Omental fat pad (tissue), 4 donors: ENCODE measurements around the gene YWHAE. TPM values are rescaled to one million over a fixed set of nuclear protein-coding genes. Genes with fewer than 3 reads are reported as not detected.
"Not testable (repeated sequence)": the region's sequence is repeated elsewhere in the genome, so short reads cannot be mapped to it uniquely, and the experiment has no call there.

Source experiments
- ATAC-seq: fragments of 150-250 bp; one replicate; pipeline ENCODE4 v1.9.1; 2016; ENCODE audit warnings: mild to moderate bottlenecking, moderate library complexity; ENCODE audit not compliant: low FRiP score
- DNase-seq: peaks from one replicate; pipeline ENCODE4 v3.0.0-alpha.2; 2019; ENCODE audit warnings: low spot score
- CTCF ChIP-seq, 3 donors: fragments of 450-650 bp; IDR thresholded peaks; one replicate each; pipeline ENCODE4 v1.5.1; 2016 to 2017; ENCODE audit warnings: antibody characterized with exemption in 3 of 3, mild to moderate bottlenecking in 3 of 3, moderate library complexity in 2 of 3
- total RNA-seq, 4 donors: library from RNA; depleted of rRNA; stranded (reverse); fragments of >200 nt; gene quantifications; one replicate each; pipeline ENCODE4 v1.1.0, GENCODE V29; 2016

YWHAE gene
- total RNA-seq, 4 donors from 2014 or later, result 489 to 684 (median 635) TPM

GRCh38 chr17:1412185-1413110 is 12.4 kb upstream of the YWHAE start:
- DNase-seq, result no peak
- no peak for TF ChIP-seq CTCF (IDR thresholded peaks at IDR 0.05)
- peak; percentile 57 for ATAC-seq

- ATAC-seq, result no peak
- TF ChIP-seq CTCF (IDR thresholded peaks at IDR 0.05), result no peak
- DNase-seq, result no peak
Observed at GRCh38 chr17:1402262-1402586, 2.2 kb upstream of the YWHAE start.

GRCh38 chr17:1398931-1399678 is 917 bp downstream of the YWHAE start:
- TF ChIP-seq CTCF (IDR thresholded peaks at IDR 0.05), result no peak
- no peak for DNase-seq
- ATAC-seq, result peak; percentile 37

- no peak for TF ChIP-seq CTCF (IDR thresholded peaks at IDR 0.05)
- ATAC-seq, result no peak
- no peak for DNase-seq
Observed at GRCh38 chr17:1398028-1398427, 2.0 kb downstream of the YWHAE start.

- not testable (repeated sequence) for ATAC-seq, DNase-seq
Observed at GRCh38 chr17:1395876-1396665, 4.0 kb downstream of the YWHAE start.

GRCh38 chr17:1391577-1391976 is 8.4 kb downstream of the YWHAE start:
- no peak for DNase-seq
- no peak for TF ChIP-seq CTCF (IDR thresholded peaks at IDR 0.05)

More at GRCh38 chr17:1391577-1391976, 8.4 kb downstream of the YWHAE start:
- ATAC-seq, result no peak
